ENCODE results near the gene TMEM163.

DNA sequence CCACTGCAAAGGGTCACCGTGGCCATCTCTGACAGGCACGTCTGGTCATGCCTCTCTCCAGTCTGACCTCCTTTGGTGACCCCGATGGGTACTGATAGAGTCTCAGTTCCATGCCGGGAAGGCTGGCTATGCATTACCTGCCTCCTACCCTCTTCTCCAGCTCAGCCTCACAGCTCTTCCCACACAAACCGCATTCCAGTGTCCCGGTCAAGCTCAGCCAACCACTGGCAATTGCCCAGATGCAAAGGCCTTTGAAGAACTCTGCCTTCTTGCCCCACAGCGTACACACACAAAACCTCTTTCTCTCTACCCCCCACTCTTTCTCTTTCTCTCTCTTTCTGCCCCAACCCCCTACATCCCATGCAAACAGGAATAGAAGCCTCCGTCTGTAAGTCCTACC is 37.6 kb downstream of the TMEM163 start:
- TF ChIP-seq, protein P1, sequence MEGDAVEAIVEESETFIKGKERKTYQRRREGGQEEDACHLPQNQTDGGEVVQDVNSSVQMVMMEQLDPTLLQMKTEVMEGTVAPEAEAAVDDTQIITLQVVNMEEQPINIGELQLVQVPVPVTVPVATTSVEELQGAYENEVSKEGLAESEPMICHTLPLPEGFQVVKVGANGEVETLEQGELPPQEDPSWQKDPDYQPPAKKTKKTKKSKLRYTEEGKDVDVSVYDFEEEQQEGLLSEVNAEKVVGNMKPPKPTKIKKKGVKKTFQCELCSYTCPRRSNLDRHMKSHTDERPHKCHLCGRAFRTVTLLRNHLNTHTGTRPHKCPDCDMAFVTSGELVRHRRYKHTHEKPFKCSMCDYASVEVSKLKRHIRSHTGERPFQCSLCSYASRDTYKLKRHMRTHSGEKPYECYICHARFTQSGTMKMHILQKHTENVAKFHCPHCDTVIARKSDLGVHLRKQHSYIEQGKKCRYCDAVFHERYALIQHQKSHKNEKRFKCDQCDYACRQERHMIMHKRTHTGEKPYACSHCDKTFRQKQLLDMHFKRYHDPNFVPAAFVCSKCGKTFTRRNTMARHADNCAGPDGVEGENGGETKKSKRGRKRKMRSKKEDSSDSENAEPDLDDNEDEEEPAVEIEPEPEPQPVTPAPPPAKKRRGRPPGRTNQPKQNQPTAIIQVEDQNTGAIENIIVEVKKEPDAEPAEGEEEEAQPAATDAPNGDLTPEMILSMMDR (IDR thresholded peaks at IDR 0.05), result no peak
- no peak for TF ChIP-seq POLR2A (IDR thresholded peaks at IDR 0.05)
